ENCODE results near the gene NDFIP1.

NDFIP1 gene

DNA sequence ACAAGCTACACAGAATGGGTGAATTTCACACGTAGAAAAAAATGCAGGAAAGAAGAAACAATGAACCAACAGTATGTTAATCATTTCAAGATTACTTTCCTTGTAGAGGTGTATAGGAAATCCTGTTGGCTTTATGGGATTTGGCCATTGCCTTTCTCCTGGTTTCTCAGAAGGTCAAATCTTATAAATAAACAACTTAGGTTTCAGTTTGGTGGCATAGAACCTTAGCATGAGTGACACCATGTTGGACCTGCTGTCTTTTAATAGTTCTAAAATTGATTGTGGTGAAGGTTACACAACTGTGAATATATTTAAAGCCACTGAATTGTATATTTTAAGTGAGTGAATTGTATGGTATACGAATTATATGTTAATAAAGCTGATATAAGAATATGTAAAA, 16.7 kb upstream of the NDFIP1 start:
- no peak for DNase-seq (ENCODE audit: low read depth in 2 of 2)

DNA sequence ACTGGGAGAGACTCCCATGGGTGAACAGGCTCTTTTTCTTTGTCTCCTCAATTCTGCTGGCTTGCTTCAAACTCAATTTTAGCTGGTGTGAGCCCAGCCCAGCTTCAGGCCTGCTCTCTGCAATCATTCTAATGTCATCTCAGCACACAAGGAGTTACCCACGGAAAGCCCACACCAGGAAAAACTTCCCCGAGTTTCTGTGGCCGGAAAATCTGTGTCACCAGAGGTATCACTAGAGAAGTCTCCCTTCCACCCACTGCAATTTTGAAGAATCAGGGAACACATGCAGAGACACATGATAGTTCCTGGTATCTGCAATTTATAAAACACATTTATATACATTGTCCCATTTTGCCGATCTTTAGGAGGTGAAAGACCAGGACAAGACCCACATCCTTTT, 13.5 kb upstream of the NDFIP1 start:
- peak; percentile 61 to 71 for DNase-seq (ENCODE audit: low read depth in 2 of 2)

DNA sequence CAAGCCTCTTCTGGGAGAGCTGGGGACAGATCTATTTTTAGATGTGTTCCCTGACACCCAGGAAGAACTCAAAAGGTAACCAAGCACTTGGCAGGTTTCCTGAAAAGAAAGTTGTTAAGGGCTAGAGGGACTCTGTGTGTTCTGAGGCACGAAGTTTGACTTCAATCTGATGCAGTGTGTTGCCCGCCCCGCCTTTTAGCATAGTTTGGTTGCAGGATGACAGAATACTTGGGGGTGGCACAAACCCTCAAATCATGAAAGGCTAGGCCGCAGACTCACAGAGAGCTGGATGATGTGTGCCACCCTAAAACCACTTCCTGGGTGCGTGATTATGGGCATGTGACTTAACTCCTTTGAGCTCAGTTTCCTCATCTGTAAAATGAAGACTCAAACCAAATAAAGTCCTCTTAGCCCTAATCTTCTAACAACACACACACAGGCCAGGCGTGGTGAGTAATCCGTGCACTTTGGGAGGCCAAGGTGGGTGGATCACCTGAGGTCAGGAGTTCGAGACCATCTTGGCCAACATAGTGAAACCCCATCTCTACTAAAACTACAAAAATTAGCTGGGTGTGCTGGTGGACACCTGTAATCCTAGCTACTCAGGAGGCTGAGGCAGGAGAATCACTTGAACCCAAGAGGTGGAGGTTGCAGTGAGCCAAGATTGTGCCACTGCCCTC, 12.8 kb upstream of the NDFIP1 start:
- DNase-seq (ENCODE audit: low read depth in 2 of 2): peak; percentile 69 to 75

DNA sequence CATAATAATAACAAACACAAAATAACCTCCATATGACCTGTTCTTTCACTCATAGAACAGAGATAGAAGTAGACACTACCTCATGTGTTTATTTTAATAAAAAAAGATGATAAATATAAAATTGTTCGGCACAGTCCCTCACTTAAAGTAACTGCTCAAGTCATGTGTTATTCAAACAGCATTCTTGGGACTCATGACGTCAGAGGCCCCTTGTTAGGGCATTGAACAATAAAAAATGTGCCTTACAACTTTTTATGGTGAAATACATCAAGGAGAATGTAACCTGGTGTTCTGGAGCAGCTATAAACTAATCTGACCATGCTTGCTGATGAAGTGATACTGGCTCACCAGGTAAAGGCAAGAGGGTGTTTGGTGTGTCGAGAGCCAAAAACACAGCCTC, 12.2 kb upstream of the NDFIP1 start:
- DNase-seq (ENCODE audit: low read depth in 2 of 2): no peak

DNA sequence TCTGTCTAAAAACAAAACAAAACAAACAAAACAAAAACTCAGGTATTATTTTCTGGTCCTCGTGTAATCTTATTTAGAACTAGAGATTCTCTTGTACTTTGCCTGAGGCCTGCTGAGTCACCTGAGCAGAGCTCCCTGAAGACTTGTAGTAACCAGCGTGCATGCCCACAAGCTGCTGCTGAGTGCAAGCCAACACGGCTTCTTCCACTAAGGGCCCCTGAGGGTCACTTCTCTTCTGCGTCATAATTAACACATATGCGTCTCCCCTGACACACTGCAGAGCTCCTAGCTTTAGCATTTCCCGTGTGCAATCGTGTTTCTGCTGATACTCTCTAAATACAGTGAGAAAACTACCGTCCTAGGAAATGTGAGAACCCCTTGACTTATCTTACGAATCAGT, 10.9 kb upstream of the NDFIP1 start:
- no peak for DNase-seq (ENCODE audit: low read depth in 2 of 2)

DNA sequence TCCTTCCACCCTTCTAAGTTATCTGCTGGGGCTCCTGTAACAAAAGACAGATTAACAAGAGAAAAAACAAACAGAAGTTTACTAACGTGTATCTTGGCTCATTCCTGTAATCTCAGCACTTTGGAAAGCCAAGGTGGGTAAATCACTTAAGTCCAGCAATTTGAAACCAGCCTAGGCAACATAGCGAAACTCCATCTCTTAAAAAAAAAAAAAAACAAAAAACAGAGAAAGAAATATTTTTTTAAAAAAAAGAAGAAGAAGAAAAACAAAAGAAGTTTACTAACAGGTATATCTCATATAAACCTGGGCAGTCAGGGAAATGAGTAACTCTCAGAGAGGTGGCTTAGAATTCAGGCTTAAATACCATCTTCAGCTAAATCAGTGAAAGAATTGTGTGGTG, 10.3 kb upstream of the NDFIP1 start:
- DNase-seq (ENCODE audit: low read depth in 2 of 2): no peak

DNA sequence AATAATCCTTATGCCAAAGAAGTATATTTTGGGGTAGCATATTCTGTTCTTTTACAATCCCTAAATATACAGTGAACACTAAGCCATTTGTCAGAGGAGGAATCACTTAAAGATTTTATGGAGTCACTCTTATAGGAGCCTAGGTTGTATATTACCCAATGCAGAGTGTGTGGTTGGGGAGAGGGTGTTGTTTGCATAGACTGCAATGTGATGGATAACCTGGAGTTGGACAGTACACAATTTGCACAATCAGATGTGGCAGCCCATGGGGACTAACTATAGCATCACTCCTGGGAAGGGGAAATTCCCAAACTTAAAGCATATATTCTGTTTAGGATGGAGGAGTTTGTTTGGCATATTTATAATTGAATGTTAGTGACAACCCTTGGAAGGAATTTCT, 9.6 kb upstream of the NDFIP1 start:
- no peak for DNase-seq (ENCODE audit: low read depth in 2 of 2)

DNA sequence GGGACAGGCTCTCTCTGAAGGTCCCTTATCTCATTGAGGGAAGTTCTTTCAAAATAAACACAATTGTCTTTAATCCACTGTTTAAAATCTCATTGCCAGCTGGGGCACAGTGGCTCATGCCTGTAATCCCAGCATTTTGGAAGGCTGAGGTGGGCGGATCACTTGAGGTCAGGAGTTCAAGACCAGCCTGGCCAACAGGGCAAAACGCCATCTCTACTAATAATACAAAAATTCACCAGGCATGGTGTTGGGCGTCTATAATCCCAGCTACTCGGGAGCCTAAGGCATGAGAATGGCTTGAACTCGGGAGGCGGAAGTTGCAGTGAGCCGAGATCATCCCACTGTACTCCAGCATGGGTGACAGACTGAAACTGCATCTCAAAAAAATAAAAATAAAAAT, 8.3 kb upstream of the NDFIP1 start:
- no peak for DNase-seq (ENCODE audit: low read depth in 2 of 2)

DNA sequence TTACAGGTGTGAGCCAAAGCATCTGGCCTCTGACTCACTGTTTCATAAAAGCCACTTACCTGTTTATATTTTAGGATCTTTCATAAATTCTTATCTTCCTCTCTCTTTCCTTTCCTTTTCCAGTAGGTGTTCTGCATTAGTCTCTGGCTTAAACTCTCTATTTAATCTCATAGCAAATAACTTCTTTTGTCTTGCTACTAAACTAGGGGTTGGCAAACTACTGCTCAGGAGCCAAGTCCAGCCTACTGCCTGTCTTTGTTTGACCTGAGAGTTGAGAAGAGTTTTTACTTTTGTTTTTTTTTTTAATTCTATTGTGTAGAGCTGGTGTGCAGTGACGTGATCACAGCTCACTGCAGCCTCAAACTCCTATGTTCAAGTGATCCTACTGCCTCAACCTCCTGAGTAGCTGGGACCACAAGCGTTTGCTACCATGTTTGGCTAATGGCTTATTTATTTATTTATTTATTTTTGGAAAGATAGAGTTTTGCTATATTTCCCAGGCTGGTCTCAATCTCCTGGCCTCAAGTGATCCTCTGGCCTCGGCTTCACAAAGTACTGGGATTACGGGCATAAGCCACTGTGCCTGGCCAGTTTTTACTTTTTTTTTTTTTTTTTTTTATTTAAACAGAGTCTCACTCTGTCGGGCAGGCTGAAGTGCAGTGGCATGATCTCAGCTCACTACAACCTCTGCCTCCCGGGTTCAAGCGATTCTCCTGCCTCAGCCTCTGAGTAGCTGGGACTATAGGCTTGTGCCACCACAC, 5.4 kb upstream of the NDFIP1 start:
- DNase-seq (ENCODE audit: low read depth in 2 of 2): no peak

DNA sequence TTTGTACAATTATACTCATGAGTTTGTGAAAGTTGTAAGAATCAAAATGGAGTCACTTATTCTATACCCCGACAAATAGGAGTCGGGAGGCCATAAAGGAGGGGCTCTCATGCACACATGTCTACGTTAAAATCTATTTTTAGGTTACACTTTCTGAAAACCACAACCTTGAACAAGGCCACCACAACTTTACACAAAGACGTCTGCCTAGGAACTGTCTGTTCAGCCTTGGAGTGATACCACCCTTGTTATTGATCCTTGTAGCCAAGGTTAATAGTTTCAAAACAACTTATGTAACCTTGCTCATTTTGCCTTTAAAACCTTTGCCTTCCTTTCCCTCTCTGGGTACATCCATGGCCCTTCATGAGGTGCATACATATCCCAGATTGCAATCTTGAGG, 4.1 kb upstream of the NDFIP1 start:
- no peak for DNase-seq (ENCODE audit: low read depth in 2 of 2)

DNA sequence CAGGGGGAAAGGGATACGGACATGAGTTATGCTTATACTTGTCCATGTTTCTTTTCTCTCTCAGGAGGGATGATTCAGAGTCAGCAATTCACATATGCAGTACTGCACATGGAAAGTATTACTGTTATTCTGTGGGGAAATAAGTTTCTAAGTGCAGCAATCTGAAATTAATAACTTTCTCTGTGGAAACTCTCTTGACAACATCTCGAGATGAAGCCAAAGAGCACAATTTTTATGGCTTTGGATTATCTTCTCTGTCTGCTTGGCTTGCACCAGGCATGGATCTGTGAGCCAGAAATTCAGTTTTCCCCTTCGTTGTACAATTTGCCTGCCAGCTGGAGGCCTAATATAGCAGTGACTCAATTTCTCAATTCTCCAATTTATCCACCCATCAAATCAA, 2.5 kb upstream of the NDFIP1 start:
- DNase-seq (ENCODE audit: low read depth in 2 of 2): no peak

DNA sequence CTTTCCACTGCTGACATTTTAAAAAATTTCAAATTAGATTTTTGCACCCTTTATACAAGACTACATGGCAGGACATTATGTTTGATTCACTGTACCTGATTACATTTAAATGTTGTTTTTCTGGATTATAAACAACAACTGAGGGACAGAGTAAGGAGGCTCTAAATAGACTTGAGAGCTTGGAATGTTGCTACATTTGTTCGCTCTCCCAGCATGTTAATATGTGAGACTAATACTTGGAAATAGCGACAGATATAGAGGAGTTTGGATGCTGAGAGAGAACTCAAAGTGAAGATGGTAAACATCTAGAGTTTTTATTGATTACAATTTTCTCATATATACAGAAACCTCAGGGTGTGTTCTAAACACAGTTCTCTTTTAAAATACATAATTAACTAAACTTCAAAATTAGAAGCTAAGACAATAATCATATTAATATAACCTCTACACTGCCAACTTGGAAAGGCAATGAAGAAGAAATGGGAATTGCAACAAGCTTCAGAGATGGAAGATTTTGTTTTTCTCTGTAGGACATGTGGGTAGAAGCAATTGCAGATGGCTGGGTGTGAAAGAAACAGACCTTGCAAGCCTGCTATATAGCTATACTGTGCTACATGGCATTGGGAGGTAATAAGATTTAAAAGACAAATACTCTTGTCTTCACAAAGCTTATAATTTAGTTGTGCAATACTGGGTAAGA, 1.4 kb upstream of the NDFIP1 start:
- no peak for DNase-seq (ENCODE audit: low read depth in 2 of 2)

DNA sequence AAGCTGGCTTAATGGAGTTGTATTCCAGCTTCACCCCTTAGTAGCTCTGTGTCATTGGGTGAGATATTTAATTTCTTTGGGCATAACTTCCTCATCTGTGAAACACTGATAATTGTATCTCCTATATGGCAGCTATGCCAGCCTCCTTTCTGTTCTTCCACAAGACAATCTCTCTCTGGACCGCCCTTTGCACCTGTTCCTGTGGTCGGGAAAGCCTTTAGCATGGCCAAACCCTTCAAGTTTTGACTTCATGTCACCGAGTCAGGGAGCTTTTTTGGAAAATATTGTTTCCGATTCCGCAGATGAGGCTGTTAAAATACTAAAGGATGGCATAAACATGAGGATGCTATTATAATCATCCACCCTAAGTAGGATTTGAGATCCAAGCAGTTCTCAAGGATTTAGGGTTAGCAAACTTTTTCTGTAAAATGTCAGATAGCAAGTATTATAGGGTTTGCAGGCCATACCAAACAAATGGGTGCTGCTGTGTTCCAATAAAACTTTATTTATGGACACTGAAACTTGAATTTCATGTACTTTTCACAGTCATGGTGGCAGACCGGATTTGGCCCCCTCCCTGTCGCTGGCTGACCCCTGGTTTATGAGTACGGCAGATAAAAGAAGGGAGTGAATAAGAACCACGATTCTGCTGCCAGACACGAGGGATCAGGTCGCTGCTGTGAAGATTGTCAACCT, 695 bp upstream of the NDFIP1 start:
- DNase-seq (ENCODE audit: low read depth in 2 of 2): no peak

DNA sequence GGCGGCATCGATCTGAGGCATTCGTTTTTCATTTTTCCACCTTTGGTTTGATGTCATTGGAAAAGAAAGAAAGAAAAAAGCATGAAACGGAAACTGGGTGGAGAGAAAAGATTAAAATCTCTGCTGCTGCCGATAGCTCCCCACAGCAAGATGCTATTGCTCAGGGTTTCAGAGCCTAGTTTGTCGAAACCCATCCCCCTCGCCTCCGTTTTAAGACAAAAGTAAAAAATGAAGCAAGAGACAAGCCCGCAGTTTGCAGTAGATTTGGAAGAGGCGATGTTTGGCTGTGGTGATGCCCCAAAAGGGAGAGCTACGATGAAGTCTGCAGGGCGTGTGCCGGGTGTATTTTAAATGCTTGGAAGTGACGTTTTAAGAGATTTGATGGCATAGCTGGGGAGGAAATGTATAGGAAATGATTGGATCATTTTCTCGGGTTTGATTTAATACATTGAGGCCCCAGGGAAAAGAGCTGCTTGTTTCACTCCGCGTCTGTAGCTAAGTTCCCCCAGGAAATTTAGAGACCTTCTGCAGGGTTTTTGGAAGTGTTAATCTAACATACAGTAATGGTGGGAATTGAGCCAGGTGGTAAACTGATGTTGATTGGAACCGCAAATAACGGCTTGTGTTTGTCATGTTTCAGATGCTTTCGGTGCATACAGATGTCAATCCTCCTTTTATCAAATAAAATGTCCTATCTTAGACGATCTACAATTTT, 909 bp downstream of the NDFIP1 start:
- DNase-seq (ENCODE audit: low read depth in 2 of 2): peak in 1 of 2 experiments; percentile 39

DNA sequence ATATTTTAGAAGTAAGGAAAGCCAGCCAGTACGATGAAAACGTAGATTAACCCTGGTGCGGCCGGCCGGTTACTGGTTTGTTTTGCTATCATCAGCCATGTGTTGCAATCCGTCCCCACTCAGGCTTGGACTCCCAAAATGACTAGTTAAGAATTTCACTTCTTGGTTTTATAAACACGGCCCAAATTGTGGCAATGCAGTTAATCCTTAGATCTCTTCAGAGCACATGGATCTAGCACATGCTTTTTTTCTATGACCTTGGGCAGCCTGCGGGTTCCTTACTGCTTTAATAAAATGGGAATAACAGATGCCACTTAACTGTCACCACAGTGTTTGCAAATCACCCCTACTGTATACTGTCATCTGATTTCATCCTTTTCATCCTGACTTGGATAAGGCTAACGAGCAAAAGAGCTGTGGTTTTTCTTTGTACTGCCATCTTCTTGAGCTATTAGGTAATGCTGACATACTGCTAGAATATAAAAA, 1.5 kb downstream of the NDFIP1 start:
- no peak for DNase-seq (ENCODE audit: low read depth in 2 of 2)

DNA sequence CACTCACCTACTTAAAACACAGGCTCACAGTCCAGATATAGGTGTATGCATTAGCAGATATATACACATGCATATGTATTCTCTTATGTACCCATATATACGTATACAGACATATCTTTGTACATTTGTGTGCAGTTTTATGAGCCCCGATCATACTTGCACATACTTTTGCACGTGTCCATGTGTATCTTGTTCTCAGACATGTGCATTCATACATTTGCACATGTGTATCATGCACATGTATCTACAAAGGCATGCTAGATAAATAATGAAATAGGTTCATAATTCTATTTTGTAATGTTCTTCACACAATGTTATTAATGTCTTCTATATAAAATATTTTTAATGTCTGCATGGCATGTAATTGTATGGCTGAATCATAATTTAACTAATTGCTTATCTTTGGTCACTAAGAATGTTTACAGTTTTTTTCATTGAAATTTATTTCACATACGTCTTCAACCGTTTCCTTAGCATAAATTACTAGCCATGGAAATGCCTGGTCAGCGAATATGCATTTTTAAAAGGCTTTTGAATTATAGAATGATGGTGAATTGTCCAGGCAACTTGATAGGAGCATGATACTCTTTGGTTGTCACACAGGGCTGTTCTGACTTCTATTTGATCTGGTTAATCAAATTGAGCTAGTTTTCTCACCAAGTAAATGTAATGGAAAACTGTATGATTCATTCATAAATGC, 2.6 kb downstream of the NDFIP1 start:
- DNase-seq (ENCODE audit: low read depth in 2 of 2): no peak

DNA sequence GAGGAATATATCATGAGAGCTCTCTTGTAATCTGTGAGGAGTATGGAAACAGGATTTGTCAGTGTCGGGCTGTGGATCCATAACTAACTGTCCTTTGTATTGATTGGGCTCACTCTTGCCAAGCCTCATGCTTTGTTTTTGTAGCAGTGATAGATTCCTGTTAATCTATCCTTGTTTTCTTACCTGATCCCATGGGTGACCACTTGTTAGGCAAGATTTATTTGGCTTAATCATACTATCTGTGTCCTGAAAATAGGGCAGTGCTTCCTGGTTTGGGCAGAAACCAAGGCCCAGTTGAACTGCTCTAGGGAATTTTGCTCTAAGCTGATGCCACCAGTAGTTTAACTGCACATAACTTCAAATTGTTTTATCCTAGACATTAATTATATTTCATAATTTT, 6.1 kb downstream of the NDFIP1 start:
- no peak for DNase-seq (ENCODE audit: low read depth in 2 of 2)

DNA sequence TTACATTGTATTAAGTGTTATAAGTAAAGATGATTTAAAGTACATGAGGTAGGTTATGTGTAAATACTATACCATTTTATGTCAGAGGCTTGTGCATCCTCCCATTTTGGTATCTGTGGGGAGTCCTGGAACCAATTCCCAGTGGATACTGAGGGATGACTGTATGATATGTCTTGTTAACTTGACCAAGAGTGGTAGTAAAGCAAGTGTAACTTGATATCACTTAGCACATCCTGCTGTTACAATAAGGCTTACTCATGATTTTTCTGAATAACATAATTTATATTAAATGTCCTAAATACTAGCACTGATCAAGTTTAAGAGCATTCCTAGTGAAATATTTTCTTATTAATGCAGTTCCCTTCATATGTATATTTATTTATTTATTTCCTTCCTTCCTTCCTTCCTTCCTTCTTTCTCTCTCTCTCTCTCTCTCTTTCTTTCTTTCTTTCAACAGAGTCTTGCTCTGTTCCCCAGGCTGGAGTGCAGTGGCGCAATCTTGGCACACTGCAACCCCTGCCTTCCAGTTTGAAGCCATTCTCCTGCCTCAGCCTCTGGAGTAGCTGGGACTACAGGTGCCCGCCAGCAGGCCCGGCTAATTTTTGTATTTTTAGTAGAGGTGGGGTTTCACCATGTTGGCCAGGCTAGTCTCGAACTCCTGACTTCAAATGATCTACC, 7.5 kb downstream of the NDFIP1 start:
- no peak for DNase-seq (ENCODE audit: low read depth in 2 of 2)

DNA sequence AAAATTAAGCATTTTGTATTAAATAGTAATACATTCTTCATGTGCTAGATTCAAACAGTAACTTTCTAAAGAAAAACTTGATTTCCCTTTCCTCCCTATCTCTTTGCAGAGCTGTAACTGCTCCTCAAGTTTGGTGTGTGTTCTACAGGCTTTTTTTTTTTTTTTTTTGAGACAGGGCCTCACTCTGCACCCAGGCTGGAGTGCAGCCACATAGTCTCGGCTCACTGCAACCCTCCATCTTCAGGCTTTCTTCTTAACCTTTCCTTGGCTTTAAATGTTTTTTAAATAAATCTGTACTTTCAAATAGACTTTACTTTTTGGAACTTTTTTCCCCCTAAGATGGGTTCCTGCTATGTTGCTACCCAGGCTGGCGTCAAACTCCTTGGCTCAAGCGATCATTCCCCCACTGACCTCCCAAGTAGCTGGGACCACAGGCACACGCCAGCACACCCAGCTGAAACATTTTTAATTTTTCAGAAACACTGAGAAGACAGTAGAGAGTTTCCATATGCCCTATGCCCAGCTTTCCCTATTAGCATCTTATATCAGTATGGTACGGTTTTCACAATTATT, 9.1 kb downstream of the NDFIP1 start:
- DNase-seq (ENCODE audit: low read depth in 2 of 2): no peak

DNA sequence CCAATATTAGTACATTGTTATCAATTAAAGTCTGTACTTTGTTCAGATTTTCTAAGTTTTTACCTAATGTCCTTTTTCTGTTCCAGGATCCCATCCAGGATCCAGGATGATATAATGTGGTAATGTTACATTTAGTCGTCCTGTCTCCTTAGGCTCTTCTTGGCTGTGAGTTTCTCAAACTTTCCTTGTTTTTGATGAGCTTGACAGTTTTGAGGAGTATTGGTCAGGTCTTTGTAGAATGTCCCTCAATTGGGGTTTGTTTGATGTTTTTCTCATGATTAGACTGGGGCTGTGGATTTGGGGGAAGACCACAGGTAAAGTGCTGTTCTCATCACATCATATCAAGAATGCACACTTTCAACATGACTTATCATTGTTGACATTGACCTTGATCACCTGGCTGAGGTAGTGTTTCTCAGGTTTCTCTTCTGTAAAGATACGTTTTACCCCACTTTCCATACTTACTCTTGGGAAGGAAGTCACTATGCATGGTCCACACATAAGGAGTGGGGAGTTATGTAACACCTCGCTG, 9.6 kb downstream of the NDFIP1 start:
- DNase-seq (ENCODE audit: low read depth in 2 of 2): no peak
